Measurements from ENCODE around the gene KCNIP1.

KCNIP1 gene

DNA sequence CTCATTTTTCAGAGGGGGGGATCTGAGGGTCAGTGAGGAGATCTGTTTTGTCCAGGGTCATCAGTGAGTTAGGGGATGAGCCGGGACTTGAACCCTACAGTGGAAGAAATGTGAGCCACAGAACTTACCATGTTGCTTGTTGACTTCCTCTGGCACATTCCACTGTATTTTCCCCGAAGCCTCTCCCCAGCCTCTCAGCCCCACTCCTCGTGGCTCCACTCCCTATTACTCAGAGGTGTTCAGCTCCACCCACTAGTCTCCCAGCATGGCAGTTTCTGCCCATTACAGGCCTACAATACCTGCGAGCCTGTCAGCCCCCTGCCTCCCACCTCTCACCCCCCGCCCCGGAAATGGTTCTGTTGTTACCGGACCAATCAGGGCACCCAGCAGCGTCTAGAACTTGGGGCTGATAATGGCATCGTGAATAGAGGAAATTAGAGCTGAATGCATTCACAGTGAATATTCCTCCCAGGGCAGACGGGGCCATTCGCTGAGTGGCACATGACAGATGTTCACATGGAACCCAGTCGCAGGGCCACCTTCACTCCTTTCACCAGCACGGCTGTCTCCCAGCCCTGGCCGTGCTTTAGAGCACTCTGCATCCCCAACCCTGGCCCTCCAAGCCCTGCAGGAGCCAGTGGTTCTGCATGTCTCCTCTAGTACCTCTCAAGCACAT is 81.6 kb downstream of the KCNIP1 start:
- Mint-ChIP-seq H3K9me3 (peaks cover 2% of the 10 kb centered on the region), H3K27me3 (peaks cover 27% of the 10 kb centered on the region), H3K36me3 (no peaks in the 10 kb centered on the region), H3K4me1 (no peaks in the 10 kb centered on the region), H3K27ac (no peak overlapping the region), H3K4me3 (no peak overlapping the region)
- CTCF ChIA-PET: no interaction called here
- DNase-seq: no peak

DNA sequence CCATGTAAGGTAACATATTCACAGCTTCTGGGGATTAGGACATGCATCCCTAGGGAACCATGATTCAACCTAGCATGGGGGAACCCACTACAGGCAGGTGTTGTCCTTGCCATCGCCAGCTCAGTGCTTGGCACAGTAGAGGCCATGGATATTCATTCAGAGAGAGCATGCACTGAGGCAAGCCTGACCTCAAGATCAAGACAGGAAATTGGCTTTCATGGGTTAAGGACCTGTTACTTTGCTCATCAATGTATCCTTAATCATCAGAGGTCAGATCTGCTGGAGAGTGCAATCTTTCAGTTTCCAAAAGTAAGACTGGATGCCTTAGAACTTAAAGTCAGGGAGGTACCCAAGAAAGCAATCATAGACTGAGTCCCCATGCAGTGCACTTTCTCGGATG is 84.0 kb downstream of the KCNIP1 start:
- Mint-ChIP-seq H3K4me3 (no peak overlapping the region), H3K36me3 (no peaks in the 10 kb centered on the region), H3K9me3 (peaks cover 2% of the 10 kb centered on the region), H3K27ac (no peak overlapping the region), H3K4me1 (no peaks in the 10 kb centered on the region), H3K27me3 (peaks cover 23% of the 10 kb centered on the region)
- no peak for DNase-seq
- CTCF ChIA-PET: no interaction called here

- no peaks in the 10 kb centered on the region for H3K36me3 Mint-ChIP-seq
- CTCF ChIA-PET: no interaction called here
- H3K9me3 Mint-ChIP-seq: peaks cover 2% of the 10 kb centered on the region
- peaks cover 21% of the 10 kb centered on the region for H3K27me3 Mint-ChIP-seq
- H3K4me3 Mint-ChIP-seq: no peak overlapping the region
- DNase-seq: no peak
- H3K4me1 Mint-ChIP-seq: no peaks in the 10 kb centered on the region
- no peak overlapping the region for H3K27ac Mint-ChIP-seq
Observed at GRCh38 chr5:170589643-170590042, 85.8 kb downstream of the KCNIP1 start.

DNA sequence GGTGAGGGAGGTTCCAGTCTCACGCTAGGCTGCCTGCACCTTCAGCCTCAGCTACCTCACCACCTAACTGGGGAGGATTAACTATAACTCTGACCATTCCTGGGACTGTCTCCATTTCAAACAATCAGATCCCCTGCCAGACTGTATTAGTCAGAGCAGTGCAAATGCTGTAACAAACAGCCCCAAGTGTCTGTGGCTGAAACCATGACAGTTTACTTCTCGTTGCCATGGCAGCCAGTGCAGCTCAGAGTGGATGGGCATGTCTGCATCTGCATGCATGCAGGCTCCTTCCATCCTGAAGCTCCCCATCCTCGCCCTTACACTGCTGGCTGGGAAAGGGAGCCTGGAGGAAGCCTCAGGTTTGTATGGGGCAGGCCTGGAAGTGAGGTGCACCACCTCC is 86.7 kb downstream of the KCNIP1 start:
- CTCF ChIA-PET: no interaction called here
- H3K27me3 Mint-ChIP-seq: peaks cover 28% of the 10 kb centered on the region
- no peak overlapping the region for H3K27ac Mint-ChIP-seq
- no peak overlapping the region for H3K4me3 Mint-ChIP-seq
- no peaks in the 10 kb centered on the region for H3K4me1 Mint-ChIP-seq
- DNase-seq: no peak
- H3K36me3 Mint-ChIP-seq: no peaks in the 10 kb centered on the region
- H3K9me3 Mint-ChIP-seq: peaks cover 2% of the 10 kb centered on the region

- Mint-ChIP-seq H3K36me3 (no peaks in the 10 kb centered on the region), H3K9me3 (peaks cover 2% of the 10 kb centered on the region), H3K4me1 (no peaks in the 10 kb centered on the region), H3K27me3 (peaks cover 29% of the 10 kb centered on the region), H3K4me3 (no peak overlapping the region), H3K27ac (no peak overlapping the region)
- no peak for DNase-seq
- CTCF ChIA-PET: no interaction called here
Observed at GRCh38 chr5:170591054-170591453, 87.2 kb downstream of the KCNIP1 start.

- H3K36me3 Mint-ChIP-seq: no peaks in the 10 kb centered on the region
- CTCF ChIA-PET: interaction anchor here (1.3 to 1.9 kb wide), 3 partner anchors 13 to 161 kb away, joined by 3 to 5 read pairs (median 4); no protein-coding TSS in a partner anchor
- H3K27me3 Mint-ChIP-seq: peaks cover 50% of the 10 kb centered on the region
- H3K4me1 Mint-ChIP-seq: peaks cover 18% of the 10 kb centered on the region
- no peaks in the 10 kb centered on the region for H3K9me3 Mint-ChIP-seq
- no peak for DNase-seq
- H3K27ac Mint-ChIP-seq: no peak overlapping the region
- H3K4me3 Mint-ChIP-seq: no peak overlapping the region
Observed at GRCh38 chr5:170596482-170597044, 92.7 kb downstream of the KCNIP1 start.

DNA sequence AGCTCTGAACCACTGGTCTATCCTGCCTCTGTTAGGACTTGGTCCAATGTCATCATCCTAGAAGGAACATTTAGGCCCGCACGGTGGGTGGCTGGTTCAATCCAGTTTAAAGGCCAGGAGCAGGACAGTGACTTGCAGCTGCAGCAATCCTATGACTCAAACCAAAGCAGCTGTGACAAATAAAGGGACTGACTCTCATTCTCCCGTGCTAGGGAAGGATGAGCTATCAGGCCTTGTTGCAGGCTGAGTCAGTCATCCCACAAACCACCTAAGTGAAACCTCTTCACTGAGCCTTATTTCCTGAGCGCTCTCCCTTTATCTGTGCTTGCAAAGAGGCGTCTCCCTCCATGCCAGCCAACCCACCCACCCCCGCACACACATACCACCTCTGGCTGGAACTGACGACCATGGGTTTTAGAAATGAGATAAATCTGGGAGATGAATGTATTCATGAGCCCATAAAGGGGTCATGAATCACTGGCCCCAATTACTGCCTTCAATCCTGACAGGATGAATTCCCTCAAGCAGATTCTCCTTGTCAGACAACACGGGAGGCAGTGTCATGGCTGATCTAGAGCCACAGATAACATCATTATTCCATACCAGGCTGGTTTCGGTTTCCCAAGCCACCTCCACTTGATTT is 93.4 kb downstream of the KCNIP1 start:
- CTCF ChIA-PET: interaction anchor here (1.2 to 1.9 kb wide), 5 partner anchors 12 to 371 kb away, joined by 3 to 5 read pairs (median 4); no protein-coding TSS in a partner anchor
- peaks cover 55% of the 10 kb centered on the region for H3K27me3 Mint-ChIP-seq
- no peak overlapping the region for H3K27ac Mint-ChIP-seq
- DNase-seq: peak; percentile 25
- no peaks in the 10 kb centered on the region for H3K9me3 Mint-ChIP-seq
- H3K4me3 Mint-ChIP-seq: no peak overlapping the region
- H3K4me1 Mint-ChIP-seq: peaks cover 18% of the 10 kb centered on the region
- no peaks in the 10 kb centered on the region for H3K36me3 Mint-ChIP-seq

DNA sequence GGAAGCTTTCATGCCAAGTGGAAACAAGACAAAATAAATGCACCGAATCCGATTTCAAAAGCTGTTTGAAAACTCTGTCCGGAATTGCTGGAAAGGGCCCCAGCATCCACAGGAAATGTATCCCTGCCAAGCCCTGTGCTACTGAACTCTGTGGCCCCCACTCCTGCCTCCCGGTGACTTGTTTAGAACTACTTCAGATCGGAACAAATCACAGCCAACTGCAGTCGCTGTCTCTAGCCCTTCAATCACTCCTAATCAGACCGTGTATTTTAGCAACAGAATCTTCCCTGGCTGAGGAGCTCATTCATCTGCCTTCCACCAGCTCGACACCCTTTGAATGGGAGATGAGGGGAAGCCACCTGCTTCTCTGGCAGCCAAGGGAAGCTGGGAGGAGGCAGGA is 94.1 kb downstream of the KCNIP1 start:
- DNase-seq: no peak
- CTCF ChIA-PET: interaction anchor here (1.2 to 1.9 kb wide), 4 partner anchors 12 to 372 kb away, joined by 3 to 4 read pairs (median 4); no protein-coding TSS in a partner anchor
- peaks cover 18% of the 10 kb centered on the region for H3K4me1 Mint-ChIP-seq
- no peaks in the 10 kb centered on the region for H3K9me3 Mint-ChIP-seq
- peaks cover 55% of the 10 kb centered on the region for H3K27me3 Mint-ChIP-seq
- H3K27ac Mint-ChIP-seq: no peak overlapping the region
- no peak overlapping the region for H3K4me3 Mint-ChIP-seq
- no peaks in the 10 kb centered on the region for H3K36me3 Mint-ChIP-seq

DNA sequence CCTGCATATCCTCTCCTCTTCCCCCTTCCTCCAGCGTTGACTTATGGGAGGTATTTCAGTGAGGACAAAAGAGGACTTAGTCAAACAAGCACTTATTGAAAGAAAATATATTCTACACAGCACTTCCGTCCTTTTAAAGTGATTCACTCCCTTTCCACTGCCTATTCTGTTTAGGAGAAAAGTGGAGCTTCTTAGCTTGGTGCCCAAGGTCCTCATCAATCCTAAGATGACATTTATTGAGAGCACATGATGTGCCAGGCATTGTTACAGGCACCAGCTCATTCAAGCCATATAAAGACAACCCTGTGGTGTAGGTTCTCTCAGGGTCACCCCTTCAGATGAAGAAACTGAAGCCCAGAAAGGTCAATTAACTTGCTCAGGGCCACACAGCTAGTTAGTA is 95.9 kb downstream of the KCNIP1 start:
- no peak overlapping the region for H3K4me3 Mint-ChIP-seq
- H3K27ac Mint-ChIP-seq: no peak overlapping the region
- DNase-seq: no peak
- H3K36me3 Mint-ChIP-seq: no peaks in the 10 kb centered on the region
- peaks cover 18% of the 10 kb centered on the region for H3K4me1 Mint-ChIP-seq
- no peaks in the 10 kb centered on the region for H3K9me3 Mint-ChIP-seq
- CTCF ChIA-PET: interaction anchor here (0.6 to 1.9 kb wide), 3 partner anchors 26 to 374 kb away, joined by 3 to 7 read pairs (median 4); no protein-coding TSS in a partner anchor
- H3K27me3 Mint-ChIP-seq: peaks cover 58% of the 10 kb centered on the region

DNA sequence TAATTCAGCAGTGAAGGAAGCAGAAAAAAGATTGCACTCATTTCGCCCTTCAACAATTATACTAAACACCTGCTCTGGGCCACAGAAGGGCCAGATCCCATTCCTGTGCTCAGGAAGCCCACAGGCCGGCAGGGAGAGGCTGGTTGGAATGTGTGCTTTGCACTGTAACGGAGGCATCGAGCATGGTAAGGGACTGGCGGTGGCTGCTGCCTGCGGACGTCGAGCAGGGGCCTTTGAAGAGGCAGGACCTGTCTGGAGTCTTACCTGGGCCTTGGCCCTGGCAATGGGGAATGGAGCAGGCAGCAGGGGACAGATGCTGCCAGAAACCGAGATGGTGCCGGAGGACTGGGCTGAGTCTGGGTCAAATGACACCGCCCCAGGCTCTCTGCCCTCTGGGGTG is 97.8 kb downstream of the KCNIP1 start:
- H3K9me3 Mint-ChIP-seq: no peaks in the 10 kb centered on the region
- H3K27ac Mint-ChIP-seq: no peak overlapping the region
- no peak overlapping the region for H3K4me3 Mint-ChIP-seq
- no peaks in the 10 kb centered on the region for H3K36me3 Mint-ChIP-seq
- peaks cover 45% of the 10 kb centered on the region for H3K27me3 Mint-ChIP-seq
- no peak for DNase-seq
- H3K4me1 Mint-ChIP-seq: peaks cover 16% of the 10 kb centered on the region
- CTCF ChIA-PET: interaction anchor here (1.0 to 1.9 kb wide), 6 partner anchors 19 to 167 kb away, joined by 3 to 7 read pairs (median 4); no protein-coding TSS in a partner anchor

DNA sequence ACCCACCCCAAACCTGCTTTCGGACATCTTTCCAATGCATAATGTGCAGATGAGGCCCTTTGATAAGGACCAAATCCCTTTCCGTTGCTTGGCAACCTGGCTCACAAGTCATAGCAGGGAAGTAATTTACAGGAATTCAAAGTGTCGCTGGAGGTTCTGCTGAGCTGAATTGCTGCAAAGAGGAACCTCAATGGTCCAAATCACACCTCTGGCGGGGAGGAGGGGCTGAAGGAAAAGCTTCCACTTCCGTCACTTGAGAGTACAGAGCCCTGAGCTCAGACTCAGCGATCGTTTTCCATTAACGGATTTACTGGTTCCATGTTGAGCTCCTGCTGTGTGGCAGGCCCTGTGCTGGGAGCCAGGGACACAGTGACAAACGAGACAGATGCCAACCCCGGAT is 99.3 kb downstream of the KCNIP1 start:
- CTCF ChIA-PET: interaction anchor here (0.6 to 2.2 kb wide), 8 partner anchors 11 to 148 kb away, joined by 3 to 15 read pairs (median 4); no protein-coding TSS in a partner anchor
- Mint-ChIP-seq H3K9me3 (no peaks in the 10 kb centered on the region), H3K27ac (no peak overlapping the region), H3K4me3 (no peak overlapping the region), H3K27me3 (peaks cover 45% of the 10 kb centered on the region), H3K36me3 (no peaks in the 10 kb centered on the region), H3K4me1 (peaks cover 6% of the 10 kb centered on the region)
- no peak for DNase-seq

- H3K4me3 Mint-ChIP-seq: no peak overlapping the region
- H3K27ac Mint-ChIP-seq: no peak overlapping the region
- H3K27me3 Mint-ChIP-seq: peaks cover 43% of the 10 kb centered on the region
- H3K36me3 Mint-ChIP-seq: no peaks in the 10 kb centered on the region
- H3K9me3 Mint-ChIP-seq: no peaks in the 10 kb centered on the region
- peak; percentile 67 for DNase-seq
- no peaks in the 10 kb centered on the region for H3K4me1 Mint-ChIP-seq
- CTCF ChIA-PET: interaction anchor here (0.8 to 2.2 kb wide), 7 partner anchors 10 to 99 kb away, joined by 3 to 15 read pairs (median 4); no protein-coding TSS in a partner anchor
Observed at GRCh38 chr5:170603578-170604565, 100.1 kb downstream of the KCNIP1 start.

GRCh38 chr5:170606941-170607340 is 103.1 kb downstream of the KCNIP1 start:
- Mint-ChIP-seq H3K4me1 (no peaks in the 10 kb centered on the region), H3K27ac (no peak overlapping the region), H3K9me3 (no peaks in the 10 kb centered on the region), H3K27me3 (peaks cover 40% of the 10 kb centered on the region), H3K36me3 (no peaks in the 10 kb centered on the region), H3K4me3 (no peak overlapping the region)
- DNase-seq: no peak
- CTCF ChIA-PET: no interaction called here

All from activated naive CD4-positive, alpha-beta T cell treated with anti-CD3 and anti-CD28 coated beads, Interleukin-2, amount 10 ng/mL, durations not matched to agents 7 days and 5 days (primary cell).